Endothelial cell (in vitro differentiated cells): ENCODE results near the gene NUDT16L1. TPM values are rescaled to one million over a fixed set of nuclear protein-coding genes. Genes with fewer than 3 reads are reported as not detected.

Experiments
- DNase-seq: peaks from one replicate; pipeline ENCODE4 v3.0.0; 2021; ENCODE audit warnings: low spot score
- H3K27ac Mint-ChIP-seq: one replicate; pipeline ENCODE4 v1.8.0; 2021; ENCODE audit warnings: mixed read lengths, inconsistent platforms; ENCODE audit not compliant: unreplicated experiment
- H3K27me3 Mint-ChIP-seq: one replicate; pipeline ENCODE4 v1.8.0; 2021; ENCODE audit warnings: mild to moderate bottlenecking, moderate library complexity, mixed read lengths, inconsistent platforms; ENCODE audit not compliant: unreplicated experiment
- H3K36me3 Mint-ChIP-seq: one replicate; pipeline ENCODE4 v1.8.0; 2021; ENCODE audit warnings: mild to moderate bottlenecking, low read depth, mixed read lengths, inconsistent platforms; ENCODE audit not compliant: unreplicated experiment
- H3K4me1 Mint-ChIP-seq: one replicate; pipeline ENCODE4 v1.8.0; 2021; ENCODE audit warnings: mild to moderate bottlenecking, mixed read lengths, inconsistent platforms; ENCODE audit not compliant: unreplicated experiment
- H3K4me3 Mint-ChIP-seq: one replicate; pipeline ENCODE4 v1.8.0; 2021; ENCODE audit warnings: mild to moderate bottlenecking, mixed read lengths, inconsistent platforms; ENCODE audit not compliant: unreplicated experiment
- H3K9me3 Mint-ChIP-seq: one replicate; pipeline ENCODE4 v1.8.0; 2021; ENCODE audit warnings: mixed read lengths, inconsistent platforms; ENCODE audit not compliant: unreplicated experiment
- total RNA-seq: library from RNA; stranded (reverse); fragmentation: NEBNext Ultra II Directional; extraction: Animal tissue kit (Norgen Biotek cat#: 25700); gene quantifications from one replicate; pipeline ENCODE4 v1.2.1, GENCODE V29; 2021; ENCODE audit not compliant: unreplicated experiment
- TF ChIP-seq, protein P1 (sequence below): fragments of 200-600 bp; sonication (generic); IDR thresholded peaks from one replicate; pipeline ENCODE4 v1.5.0; 2021; ENCODE audit warnings: antibody characterized with exemption; ENCODE audit not compliant: unreplicated experiment

NUDT16L1 gene
- total RNA-seq, 1 donor from 2014 or later, result 43.1 TPM

DNA sequence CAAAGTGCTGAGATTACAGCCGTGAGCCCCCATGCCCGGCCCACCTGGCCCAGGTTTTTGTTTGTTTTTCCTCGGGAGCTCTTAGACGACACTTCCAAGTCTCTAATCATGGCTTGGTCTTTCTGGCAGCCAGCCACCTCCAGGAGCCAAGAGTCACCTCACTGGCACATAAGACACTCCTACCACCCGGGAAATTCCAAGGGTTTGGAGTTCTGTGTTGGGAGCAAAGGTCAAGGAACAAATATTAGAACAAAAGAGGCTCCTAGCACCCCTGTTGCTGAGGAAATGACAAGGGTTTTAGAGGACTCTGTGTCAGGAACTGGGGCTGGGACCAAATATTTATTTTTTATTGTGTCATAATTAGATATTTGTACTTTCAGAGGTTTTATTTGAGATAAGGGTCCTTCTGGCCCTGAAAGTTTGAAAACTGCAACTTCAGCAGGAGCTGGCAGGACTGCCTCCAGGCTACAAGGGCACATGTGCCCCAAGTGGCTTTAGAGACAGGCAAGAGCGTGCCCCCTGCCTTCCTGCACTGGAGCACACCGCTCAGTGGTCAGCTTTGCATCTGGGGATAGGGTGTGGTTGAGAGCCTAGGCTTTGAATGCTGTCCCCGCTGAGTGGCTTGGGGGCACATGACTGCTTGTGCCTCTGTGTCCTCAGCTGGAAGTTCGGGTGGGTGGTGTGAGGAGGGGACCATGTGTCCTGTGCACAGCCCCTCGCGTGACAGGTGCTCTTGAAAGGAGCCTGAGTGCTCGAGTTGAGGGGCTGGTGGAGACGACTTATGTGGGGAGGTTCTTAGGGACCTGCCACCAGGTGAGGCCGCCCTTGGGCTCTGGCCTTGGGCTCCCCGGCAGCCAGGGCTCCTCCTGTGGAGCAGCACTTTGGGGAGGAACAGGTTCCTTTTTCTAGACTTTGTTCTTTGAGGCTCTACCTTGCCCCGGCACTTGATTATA is 39.1 kb upstream of the NUDT16L1 start:
- no peak overlapping the region for H3K4me3 Mint-ChIP-seq

DNA sequence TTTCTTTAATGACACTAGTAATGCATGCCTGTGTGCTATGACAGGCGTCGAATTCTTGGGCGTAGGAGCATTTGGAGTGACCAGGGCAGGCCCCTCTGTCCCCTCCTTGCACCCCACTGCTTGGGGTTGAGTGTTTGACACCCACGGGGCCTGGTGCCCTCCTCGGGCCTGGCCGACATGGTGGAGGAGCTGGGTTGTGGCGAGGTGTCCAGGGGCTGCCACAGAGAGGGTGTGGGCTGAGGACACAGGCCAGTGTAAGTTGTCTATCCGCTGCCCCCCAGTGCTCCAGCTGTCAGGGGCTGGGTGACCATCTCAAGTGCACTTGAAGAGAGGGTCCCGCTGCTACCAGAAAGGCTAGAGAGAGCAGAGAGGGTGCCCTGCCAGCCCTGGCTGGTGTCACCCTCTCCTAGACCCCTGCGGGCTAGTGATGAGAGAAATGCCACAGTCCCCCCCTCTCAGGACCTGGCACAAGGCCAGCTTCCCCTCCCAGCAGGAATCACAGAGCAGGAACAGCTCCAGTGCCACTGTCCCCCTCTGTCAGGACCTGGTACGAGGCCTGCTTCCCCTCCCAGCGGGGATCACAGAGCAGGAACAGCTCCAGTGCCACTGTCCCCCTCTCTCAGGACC is 38.3 kb upstream of the NUDT16L1 start:
- Mint-ChIP-seq H3K27ac (no peak overlapping the region), H3K4me3 (no peak overlapping the region), H3K27me3 (peaks cover 4% of the 10 kb centered on the region), H3K9me3 (no peaks in the 10 kb centered on the region), H3K36me3 (peaks cover 31% of the 10 kb centered on the region), H3K4me1 (no peaks in the 10 kb centered on the region)
- no peak for DNase-seq
- TF ChIP-seq, protein P1, sequence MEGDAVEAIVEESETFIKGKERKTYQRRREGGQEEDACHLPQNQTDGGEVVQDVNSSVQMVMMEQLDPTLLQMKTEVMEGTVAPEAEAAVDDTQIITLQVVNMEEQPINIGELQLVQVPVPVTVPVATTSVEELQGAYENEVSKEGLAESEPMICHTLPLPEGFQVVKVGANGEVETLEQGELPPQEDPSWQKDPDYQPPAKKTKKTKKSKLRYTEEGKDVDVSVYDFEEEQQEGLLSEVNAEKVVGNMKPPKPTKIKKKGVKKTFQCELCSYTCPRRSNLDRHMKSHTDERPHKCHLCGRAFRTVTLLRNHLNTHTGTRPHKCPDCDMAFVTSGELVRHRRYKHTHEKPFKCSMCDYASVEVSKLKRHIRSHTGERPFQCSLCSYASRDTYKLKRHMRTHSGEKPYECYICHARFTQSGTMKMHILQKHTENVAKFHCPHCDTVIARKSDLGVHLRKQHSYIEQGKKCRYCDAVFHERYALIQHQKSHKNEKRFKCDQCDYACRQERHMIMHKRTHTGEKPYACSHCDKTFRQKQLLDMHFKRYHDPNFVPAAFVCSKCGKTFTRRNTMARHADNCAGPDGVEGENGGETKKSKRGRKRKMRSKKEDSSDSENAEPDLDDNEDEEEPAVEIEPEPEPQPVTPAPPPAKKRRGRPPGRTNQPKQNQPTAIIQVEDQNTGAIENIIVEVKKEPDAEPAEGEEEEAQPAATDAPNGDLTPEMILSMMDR, result no peak

More for the DNA sequence above, 39.1 kb upstream of the NUDT16L1 start:
- Mint-ChIP-seq H3K36me3 (peaks cover 34% of the 10 kb centered on the region), H3K4me1 (no peaks in the 10 kb centered on the region), H3K9me3 (no peaks in the 10 kb centered on the region), H3K27ac (no peak overlapping the region), H3K27me3 (peaks cover 5% of the 10 kb centered on the region)
- TF ChIP-seq, protein P1, result no peak
- no peak for DNase-seq

DNA sequence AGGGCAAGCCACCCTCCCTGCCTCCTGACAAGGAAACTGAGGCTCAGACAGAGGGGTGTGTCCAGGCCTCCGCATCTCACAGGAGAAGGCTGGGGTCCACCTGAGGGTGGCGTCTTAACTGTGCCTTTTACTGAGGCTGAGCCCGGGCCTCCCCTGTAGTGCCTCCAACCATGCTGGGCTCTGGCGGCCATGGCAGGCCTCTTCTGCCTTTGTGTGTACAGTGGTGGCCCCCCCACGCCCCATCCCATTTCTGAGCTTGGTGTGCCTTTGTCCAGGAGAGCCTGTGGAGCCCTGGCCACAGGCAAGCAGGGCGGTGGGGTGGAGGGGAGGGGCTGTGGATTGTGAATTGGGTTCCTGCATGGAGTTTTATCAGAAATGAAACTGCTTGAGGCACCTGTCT is 37.6 kb upstream of the NUDT16L1 start:
- TF ChIP-seq, protein P1, result no peak
- H3K36me3 Mint-ChIP-seq, result peaks cover 27% of the 10 kb centered on the region
- no peak overlapping the region for H3K27ac Mint-ChIP-seq
- H3K9me3 Mint-ChIP-seq, result no peaks in the 10 kb centered on the region
- no peak overlapping the region for H3K4me3 Mint-ChIP-seq
- H3K27me3 Mint-ChIP-seq, result peaks cover 4% of the 10 kb centered on the region
- H3K4me1 Mint-ChIP-seq, result no peaks in the 10 kb centered on the region
- DNase-seq, result no peak

DNA sequence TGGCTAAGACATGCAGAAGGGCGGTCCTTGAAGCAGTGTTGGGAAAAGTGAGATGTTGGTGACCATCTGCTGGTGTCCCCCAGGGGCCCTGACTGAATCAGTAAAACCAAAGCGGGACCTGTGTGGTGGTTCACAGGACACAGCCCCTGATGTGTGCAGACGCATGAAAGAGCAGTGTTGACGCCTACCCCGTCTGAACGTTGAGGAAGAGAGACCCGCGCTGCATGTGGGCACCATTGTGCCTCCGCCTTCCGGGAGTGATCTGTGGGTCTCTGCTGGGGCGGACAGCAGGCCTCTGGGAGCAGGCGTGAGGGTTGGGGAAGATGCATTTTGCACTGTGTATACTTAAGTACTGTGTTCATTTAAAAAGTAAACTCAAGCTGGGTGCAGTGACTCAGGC is 37.1 kb upstream of the NUDT16L1 start:
- H3K4me3 Mint-ChIP-seq, result no peak overlapping the region
- peaks cover 24% of the 10 kb centered on the region for H3K36me3 Mint-ChIP-seq
- H3K9me3 Mint-ChIP-seq, result no peaks in the 10 kb centered on the region
- H3K4me1 Mint-ChIP-seq, result no peaks in the 10 kb centered on the region
- DNase-seq, result no peak
- no peak overlapping the region for H3K27ac Mint-ChIP-seq
- TF ChIP-seq, protein P1, result no peak
- H3K27me3 Mint-ChIP-seq, result peaks cover 1% of the 10 kb centered on the region
